DMS 273 (cell line): ENCODE data around the gene PITRM1.

ENCODE experiments used
- DNase-seq: peaks from one replicate; lab custom pipeline; 2025; ENCODE audit not compliant: unreplicated experiment; lab: John Stamatoyannopoulos, UW

Gene PITRM1

GRCh38 chr10:3140280-3140679 lies 32.3 kb downstream of the PITRM1 start:
- DNase-seq = no peak

DNA sequence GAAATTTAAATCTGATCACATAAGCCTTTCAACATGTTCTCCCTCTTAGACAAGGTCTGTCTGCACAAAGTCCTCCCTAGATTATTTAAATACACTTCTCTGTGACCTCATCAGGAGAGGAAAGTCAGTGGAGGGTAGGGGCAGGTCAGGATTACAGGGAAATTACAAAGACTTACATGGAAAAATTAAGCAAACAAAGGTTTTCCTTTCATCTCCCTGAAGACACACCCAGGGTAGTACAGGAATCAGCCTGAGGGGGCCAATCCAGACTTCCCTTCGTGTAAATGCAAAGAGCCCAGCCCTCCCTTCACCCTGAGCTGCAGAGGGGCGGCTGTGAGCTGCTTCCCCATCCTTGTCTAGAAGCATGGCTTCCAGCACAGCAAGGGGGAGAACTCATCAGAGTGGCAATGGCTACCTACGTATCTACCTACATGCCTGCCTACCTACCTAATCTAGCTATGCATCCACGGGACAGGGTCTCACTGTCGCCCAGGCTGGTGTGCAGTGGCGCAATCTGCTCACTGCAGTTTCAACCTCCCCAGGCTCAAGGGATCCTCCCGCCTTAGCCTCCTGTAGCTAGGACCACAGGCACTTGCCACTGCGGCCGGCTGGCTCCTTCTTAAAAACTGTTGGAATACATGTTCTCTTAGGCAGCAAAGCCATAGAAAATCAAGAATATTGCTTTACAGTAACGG lies 33.2 kb downstream of the PITRM1 start:
- DNase-seq = no peak

DNA sequence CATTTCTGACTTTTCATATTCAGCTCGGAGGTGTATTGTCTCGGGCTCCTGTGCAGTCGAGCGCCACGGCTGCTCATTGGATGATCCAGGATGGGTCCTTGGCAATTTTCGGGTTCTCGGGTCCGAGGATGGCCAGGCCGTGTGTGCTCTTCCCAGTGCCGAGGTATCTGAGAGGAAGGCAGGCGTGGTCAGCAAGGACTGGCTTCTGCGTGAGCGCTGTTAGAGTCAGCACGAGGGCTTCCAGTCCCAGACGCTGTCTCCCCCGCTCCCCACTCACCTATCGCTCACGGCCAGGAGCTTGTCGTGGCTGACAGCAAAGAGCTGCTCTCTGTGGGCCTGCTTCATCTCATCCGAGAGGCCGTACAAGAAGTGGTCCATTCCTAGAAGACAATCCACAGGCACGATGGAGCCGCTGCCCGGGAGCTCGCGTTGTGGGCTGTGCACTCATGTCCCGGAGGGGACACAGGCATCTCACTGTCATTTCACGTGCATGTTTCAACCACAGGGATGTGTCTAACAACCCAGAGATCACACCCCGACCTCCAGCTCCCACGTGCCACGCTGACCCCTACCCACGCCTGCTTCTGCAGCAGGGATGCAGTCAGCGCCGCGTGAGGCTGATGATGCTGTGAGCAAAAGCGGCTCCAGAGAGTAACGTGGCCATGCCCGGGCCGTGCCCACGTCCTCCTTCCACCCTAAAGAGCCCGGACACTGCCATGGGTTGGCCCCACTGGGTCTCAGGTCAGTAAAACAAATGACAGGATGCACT lies 34.4 kb downstream of the PITRM1 start:
- no peak for DNase-seq

DNA sequence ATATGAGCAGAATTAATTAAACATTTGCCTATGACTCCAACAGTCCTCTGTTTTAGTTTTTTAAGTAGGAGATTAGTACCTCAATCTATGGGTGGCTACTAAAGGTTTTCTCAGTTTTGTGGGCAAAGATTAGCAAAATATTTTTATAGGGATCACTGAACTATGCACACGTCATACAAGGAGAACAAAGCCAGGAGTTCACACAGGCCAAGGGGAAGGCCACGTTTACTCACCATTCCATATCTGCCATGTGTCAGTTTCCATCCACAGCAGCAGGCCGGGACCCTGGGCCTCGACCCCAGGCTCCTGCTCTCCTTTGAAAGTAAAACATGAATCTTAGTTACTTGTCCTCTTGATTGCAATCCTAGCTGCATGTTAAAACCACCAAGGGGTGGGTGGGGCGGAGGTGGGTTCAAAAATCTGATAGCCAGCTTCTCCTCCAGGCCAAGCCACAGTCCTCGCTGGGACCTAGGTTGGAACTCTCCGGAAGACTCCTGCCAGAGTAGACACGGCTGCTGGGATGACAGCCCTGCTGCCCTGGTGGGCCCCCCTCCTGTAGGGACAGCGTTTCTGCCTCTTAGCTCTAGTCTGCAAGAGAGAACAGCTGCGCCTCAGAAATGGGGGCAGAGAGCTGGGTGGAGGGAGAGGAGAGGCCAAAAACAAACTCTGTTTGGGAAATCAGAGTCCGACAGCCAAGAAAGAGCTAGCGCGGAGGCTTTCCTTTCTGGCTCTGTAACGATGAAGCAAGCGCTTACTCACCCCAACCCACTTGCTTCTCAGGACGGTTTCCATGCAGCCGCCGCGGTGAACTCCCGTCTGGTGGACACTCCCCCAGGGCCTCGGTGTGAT lies 35.6 kb downstream of the PITRM1 start:
- no peak for DNase-seq

GRCh38 chr10:3136336-3136735 lies 36.2 kb downstream of the PITRM1 start:
- DNase-seq = no peak

GRCh38 chr10:3135006-3135405 lies 37.6 kb downstream of the PITRM1 start:
- DNase-seq = no peak

DNA sequence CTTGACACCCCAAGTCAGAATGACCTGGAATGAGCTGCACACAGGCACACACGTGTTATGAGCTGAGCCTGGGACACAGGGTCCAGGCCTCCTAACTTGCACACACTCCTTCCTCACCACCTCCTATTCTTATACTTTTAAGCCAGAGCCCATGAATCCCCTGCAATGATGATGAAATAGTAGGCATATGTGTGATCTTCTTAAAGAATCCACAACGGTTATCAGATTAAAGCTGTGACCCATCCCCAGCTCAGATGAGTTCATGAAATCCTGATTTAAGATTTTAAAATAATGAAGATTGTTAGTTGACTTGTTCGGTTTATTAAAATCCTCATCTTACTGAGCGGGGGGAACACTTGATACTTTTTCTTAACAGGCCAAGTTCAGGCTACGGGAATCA lies 38.6 kb downstream of the PITRM1 start:
- DNase-seq = no peak

- no peak for DNase-seq
Observed at GRCh38 chr10:3132036-3133025, 40.3 kb downstream of the PITRM1 start.

DNA sequence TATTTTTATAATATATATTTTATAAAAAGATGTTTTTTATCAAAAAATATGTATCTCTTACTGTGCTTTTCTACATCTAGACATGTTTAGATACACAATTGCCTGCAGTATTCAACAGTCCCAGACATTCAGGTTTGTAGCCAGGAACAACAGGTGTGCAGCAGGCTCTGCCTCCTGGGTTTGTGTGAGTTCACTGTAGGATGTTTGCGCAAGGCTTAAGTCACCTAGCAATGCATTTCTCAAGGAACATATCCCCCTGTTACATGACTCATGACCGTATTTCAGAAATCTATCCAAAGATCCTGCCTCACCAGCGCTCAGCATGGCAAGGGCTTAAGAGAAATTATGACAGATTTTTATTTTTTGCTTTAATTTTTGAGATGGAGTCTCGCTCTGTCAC lies 41.5 kb downstream of the PITRM1 start:
- DNase-seq = no peak

GRCh38 chr10:3129581-3130340 lies 42.8 kb downstream of the PITRM1 start:
- no peak for DNase-seq

DNA sequence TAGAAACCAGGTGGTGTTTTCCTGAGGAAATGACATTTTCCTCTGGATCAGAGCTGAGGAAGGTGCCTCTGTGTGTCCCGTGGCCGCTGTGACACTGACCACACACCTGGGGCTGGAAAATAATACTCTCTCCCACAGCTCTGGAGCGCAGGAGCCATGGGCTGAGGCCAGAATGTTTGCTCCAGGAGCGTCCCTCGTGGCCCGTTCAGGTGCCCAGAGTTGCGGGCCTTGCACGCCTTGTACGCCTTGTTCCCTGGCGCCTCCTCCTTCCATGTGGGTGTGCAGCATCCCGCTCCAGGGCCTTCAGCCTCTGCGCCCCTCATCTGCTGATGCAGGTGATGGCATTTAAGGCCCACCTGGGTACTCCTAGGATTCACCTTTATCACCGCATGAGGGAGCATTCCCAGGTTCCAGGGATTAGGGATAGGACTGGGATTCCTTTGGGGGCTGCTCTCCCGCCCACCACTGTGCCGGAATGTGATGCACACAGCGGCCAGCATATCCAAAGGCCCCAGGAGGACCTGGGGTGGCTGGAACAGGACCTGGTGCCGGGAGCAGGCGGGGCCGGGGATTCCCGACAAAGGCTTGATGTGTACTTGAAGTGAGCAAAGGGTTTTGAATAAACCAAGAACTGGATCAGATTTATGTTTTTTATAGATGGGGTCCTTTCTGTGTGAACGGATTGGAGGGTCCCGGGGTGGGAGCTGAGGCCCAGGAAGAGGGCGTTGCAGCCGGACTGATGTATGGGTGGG lies 44.0 kb downstream of the PITRM1 start:
- DNase-seq = no peak

DNA sequence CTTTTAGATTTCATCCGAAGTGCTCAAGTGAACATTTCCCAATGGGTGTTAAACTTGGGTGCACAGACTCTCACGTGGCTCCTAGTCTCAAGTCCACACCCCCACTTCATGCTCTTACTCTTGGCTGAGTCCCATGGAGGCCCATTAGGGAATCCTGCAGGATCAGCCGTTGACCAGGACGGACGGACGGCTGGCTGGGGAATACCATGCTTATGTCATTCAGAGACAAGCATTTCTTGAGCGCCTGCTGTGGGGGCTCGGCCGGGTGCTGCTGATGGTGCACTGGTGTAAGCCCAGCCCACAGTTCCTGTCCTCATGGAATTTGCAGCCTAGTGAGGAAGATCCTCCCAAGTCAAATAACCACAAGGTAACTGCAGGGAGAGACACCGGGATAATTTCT lies 44.7 kb downstream of the PITRM1 start:
- DNase-seq = no peak

DNA sequence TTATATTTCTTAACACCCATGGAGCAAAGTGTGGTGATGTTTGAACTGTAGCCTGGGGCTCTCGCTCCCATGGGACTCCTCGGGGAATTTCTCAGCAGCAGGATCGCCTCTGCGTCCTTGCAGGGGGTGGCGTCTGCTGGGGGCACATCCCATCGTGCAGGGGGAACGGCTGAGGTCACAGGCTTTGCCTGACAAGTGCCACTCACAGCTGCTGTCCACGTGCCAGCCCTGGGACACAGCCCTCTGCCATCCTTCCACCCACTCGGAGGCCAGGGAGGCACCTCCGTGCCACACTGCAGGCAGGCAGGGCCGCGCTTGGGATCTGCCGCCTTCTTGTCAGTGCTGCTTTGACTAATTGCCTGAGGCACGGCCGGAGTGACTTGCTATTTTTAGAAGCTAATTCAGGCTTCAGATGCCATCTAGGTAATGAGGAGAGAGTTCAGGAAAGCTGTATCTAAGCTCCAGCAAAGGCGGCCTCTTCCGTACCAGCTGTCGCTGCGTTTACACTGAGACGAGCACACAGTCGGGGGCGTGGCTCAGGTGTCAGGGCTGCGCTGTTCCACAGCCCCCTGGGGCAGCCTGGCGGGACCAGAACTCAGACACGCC lies 45.7 kb downstream of the PITRM1 start:
- peak; percentile 86 for DNase-seq

- no peak for DNase-seq
Observed at GRCh38 chr10:3126249-3126648, 46.3 kb downstream of the PITRM1 start.

- DNase-seq = no peak
Observed at GRCh38 chr10:3125527-3126170, 46.9 kb downstream of the PITRM1 start.

- DNase-seq = no peak
Observed at GRCh38 chr10:3124412-3125175, 48.0 kb downstream of the PITRM1 start.
